Glutamatergic neuron (in vitro differentiated cells): ENCODE results near the gene MYB. TPM values are rescaled to one million over a fixed set of nuclear protein-coding genes. Genes with fewer than 3 reads are reported as not detected.

Source experiments
- DNase-seq: peaks from one replicate; pipeline ENCODE4 v3.0.0; 2022
- H3K27ac Mint-ChIP-seq: one replicate; pipeline ENCODE4 v1.8.0; 2020; ENCODE audit warnings: mild to moderate bottlenecking, mixed read lengths, inconsistent platforms; ENCODE audit not compliant: unreplicated experiment
- H3K27me3 Mint-ChIP-seq: one replicate; pipeline ENCODE4 v1.8.0; 2020; ENCODE audit warnings: mild to moderate bottlenecking, moderate library complexity, mixed read lengths, inconsistent platforms; ENCODE audit not compliant: unreplicated experiment
- H3K36me3 Mint-ChIP-seq: one replicate; pipeline ENCODE4 v1.8.0; 2020; ENCODE audit warnings: mild to moderate bottlenecking, mixed read lengths, inconsistent platforms; ENCODE audit not compliant: unreplicated experiment
- H3K4me1 Mint-ChIP-seq: one replicate; pipeline ENCODE4 v1.8.0; 2020; ENCODE audit warnings: mild to moderate bottlenecking, low read depth, mixed read lengths, inconsistent platforms; ENCODE audit not compliant: unreplicated experiment
- H3K4me3 Mint-ChIP-seq: one replicate; pipeline ENCODE4 v1.8.0; 2020; ENCODE audit warnings: mild to moderate bottlenecking, mixed read lengths, inconsistent platforms; ENCODE audit not compliant: unreplicated experiment
- H3K9me3 Mint-ChIP-seq: one replicate; pipeline ENCODE4 v1.8.0; 2020; ENCODE audit warnings: mild to moderate bottlenecking, moderate library complexity, mixed read lengths, inconsistent platforms; ENCODE audit not compliant: unreplicated experiment
- CTCF ChIP-seq: fragments of 200-600 bp; sonication (generic); IDR thresholded peaks from one replicate; pipeline ENCODE4 v1.5.0; 2021; ENCODE audit not compliant: partially characterized antibody, unreplicated experiment
- total RNA-seq: library from RNA; stranded (reverse); fragmentation: NEBNext Ultra II Directional; extraction: Animal tissue kit (Norgen Biotek cat#: 25700); gene quantifications from one replicate; pipeline ENCODE4 v1.2.1, GENCODE V29; 2021; ENCODE audit not compliant: unreplicated experiment

MYB gene
- total RNA-seq, 1 donor from 2014 or later = 0.56 TPM

GRCh38 chr6:135261872-135262725 lies 81.0 kb downstream of the MYB start:
- Mint-ChIP-seq H3K9me3 (no peaks in the 10 kb centered on the region), H3K4me1 (no peaks in the 10 kb centered on the region), H3K4me3 (no peak overlapping the region), H3K27ac (no peak overlapping the region), H3K36me3 (no peaks in the 10 kb centered on the region), H3K27me3 (no peaks in the 10 kb centered on the region)
- no peak for TF ChIP-seq CTCF
- no peak for DNase-seq

GRCh38 chr6:135265278-135265677 lies 84.2 kb downstream of the MYB start:
- H3K36me3 Mint-ChIP-seq = no peaks in the 10 kb centered on the region
- no peak overlapping the region for H3K4me3 Mint-ChIP-seq
- no peaks in the 10 kb centered on the region for H3K4me1 Mint-ChIP-seq

GRCh38 chr6:135266675-135267074 lies 85.6 kb downstream of the MYB start:
- no peaks in the 10 kb centered on the region for H3K4me1 Mint-ChIP-seq
- no peaks in the 10 kb centered on the region for H3K36me3 Mint-ChIP-seq
- H3K27me3 Mint-ChIP-seq = no peaks in the 10 kb centered on the region
- no peak for TF ChIP-seq CTCF
- H3K27ac Mint-ChIP-seq = no peak overlapping the region
- DNase-seq = no peak
- no peaks in the 10 kb centered on the region for H3K9me3 Mint-ChIP-seq
- no peak overlapping the region for H3K4me3 Mint-ChIP-seq

More at GRCh38 chr6:135265278-135265677, 84.2 kb downstream of the MYB start:
- Mint-ChIP-seq H3K9me3 (no peaks in the 10 kb centered on the region), H3K27me3 (no peaks in the 10 kb centered on the region), H3K27ac (no peak overlapping the region)
- no peak for TF ChIP-seq CTCF
- DNase-seq = no peak

- DNase-seq = no peak
- no peak for TF ChIP-seq CTCF
- H3K4me3 Mint-ChIP-seq = no peak overlapping the region
- no peaks in the 10 kb centered on the region for H3K4me1 Mint-ChIP-seq
- no peaks in the 10 kb centered on the region for H3K36me3 Mint-ChIP-seq
- H3K27ac Mint-ChIP-seq = no peak overlapping the region
- no peaks in the 10 kb centered on the region for H3K27me3 Mint-ChIP-seq
- H3K9me3 Mint-ChIP-seq = no peaks in the 10 kb centered on the region
These were observed 86.0 kb downstream of the MYB start for GRCh38 chr6:135267085-135267484.

GRCh38 chr6:135268263-135268662 lies 87.2 kb downstream of the MYB start:
- Mint-ChIP-seq H3K4me3 (no peak overlapping the region), H3K27ac (no peak overlapping the region), H3K27me3 (no peaks in the 10 kb centered on the region), H3K36me3 (no peaks in the 10 kb centered on the region), H3K9me3 (no peaks in the 10 kb centered on the region), H3K4me1 (no peaks in the 10 kb centered on the region)
- no peak for DNase-seq
- no peak for TF ChIP-seq CTCF
